MG63 (cell line): ENCODE measurements around the gene DNAJC12. TPM values are rescaled to one million over a fixed set of nuclear protein-coding genes. Genes with fewer than 3 reads are reported as not detected.
"Not testable (repeated sequence)": the region's sequence is repeated elsewhere in the genome, so short reads cannot be mapped to it uniquely, and the experiment has no call there.

Experiments
- DNase-seq: peaks from one replicate; pipeline ENCODE4 v3.0.0-alpha.2; 2020
- H3K27me3 ChIP-seq: fragments of 250-450 bp; sonication (Bioruptor Pico); 2 replicates; pipeline ENCODE4 v1.5.1; 2020; ENCODE audit warnings: mild to moderate bottlenecking, moderate library complexity
- H3K36me3 ChIP-seq: fragments of 250-450 bp; sonication (Bioruptor Pico); 2 replicates; pipeline ENCODE4 v1.5.1; 2020; ENCODE audit warnings: mild to moderate bottlenecking, moderate library complexity
- H3K4me3 ChIP-seq: fragments of 250-450 bp; sonication (Bioruptor Pico); 2 replicates; pipeline ENCODE4 v1.5.1; 2020; ENCODE audit warnings: mild to moderate bottlenecking, moderate library complexity
- H3K9me3 ChIP-seq: fragments of 250-450 bp; sonication (Bioruptor Pico); 2 replicates; pipeline ENCODE4 v1.5.1; 2020; ENCODE audit warnings: mild to moderate bottlenecking, moderate library complexity
- total RNA-seq: library from RNA; depleted of rRNA; stranded (reverse); fragments of >200 nt; shearing (Covaris generic); gene quantifications from 2 replicates; pipeline ENCODE4 v1.2.3, GENCODE V29; 2014; ENCODE audit warnings: low replicate concordance

DNAJC12 gene
- total RNA-seq, 1 experiment from 2014 or later, result 0.69 TPM

DNA sequence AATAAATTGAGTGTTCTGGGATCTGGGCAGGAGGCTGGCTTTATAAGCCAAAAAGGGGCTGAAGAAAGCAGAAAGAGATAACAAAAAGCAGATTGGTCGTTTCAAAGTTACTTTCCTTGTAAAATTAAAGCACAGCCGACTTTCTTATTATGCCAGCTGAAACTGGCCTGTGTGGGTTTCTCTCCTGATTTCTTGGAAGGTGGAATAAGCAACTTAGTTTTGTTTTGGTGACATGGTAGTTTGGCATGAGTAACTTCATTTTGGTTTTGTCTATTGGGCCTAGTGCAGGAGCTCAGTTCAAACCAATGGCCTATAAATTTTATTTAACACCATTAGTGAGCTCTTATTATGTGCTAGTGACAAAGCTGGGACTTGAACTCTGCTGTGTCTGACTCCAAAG is 13.2 kb upstream of the DNAJC12 start:
- Histone ChIP-seq H3K9me3 (no peaks in the 10 kb centered on the region), H3K27me3 (no peaks in the 10 kb centered on the region), H3K4me3 (no peak overlapping the region), H3K36me3 (no peaks in the 10 kb centered on the region)
- DNase-seq, result no peak

DNA sequence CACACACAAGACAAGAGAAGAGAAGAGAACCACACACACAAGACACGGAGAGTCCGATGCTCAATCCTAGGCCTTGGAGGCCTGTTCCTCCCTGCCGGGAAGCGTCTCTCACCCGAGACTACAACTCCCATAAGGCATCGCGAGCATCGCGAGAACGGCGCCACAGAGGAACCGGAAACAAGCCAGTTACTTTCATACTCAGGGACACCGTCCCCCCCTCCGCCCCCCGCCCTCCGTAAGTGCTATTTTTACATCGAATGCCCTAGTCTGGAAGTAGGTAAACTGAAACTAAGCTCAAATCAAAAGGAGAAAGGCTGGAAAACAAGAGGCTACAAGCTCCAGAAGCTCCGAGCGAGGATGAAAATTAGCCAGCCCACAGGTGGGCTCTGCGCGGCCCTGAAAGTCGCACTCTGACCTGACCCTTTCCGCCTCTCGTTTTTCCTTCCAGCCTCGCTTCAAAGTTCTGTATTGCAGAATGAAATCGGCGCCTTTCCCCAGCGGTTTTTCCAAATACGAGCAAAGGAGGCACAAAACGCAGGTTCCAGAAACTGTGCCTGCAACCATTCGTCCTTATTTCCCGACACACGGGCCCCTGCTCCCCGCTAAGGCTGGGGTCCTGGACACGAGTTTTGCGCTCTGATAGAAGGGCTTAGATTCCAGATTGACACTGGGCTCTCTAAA is 11.5 kb upstream of the DNAJC12 start:
- peak; percentile 95 for DNase-seq
- H3K4me3 ChIP-seq, result peak overlapping the region; percentile 69
- H3K36me3 ChIP-seq, result no peaks in the 10 kb centered on the region
- no peaks in the 10 kb centered on the region for H3K9me3 ChIP-seq
- H3K27me3 ChIP-seq, result no peaks in the 10 kb centered on the region

DNA sequence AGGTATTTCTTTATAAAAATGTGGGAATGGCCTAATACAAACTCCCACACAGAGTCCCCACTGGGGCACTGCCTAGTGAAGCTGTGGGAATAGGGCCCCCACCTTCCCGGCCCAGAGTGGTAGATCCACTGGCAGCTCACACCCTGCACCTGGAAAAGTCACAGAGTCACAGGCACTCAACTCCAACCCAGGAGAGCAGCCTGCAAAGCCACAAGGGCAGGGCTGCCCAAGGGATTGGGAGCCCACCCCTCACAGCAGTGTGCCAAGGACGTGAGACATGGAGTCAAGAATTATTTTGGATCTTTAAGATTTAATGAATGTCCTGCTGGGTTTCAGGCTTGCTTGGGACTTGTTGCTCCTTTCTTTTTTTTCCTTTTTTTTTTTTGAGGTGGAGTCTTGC is 5.3 kb upstream of the DNAJC12 start:
- no peak overlapping the region for H3K4me3 ChIP-seq
- no peak for DNase-seq
- 0 out of 2 replicates have a peak, but pooled peaks cover 3% of the 10 kb centered on the region for H3K9me3 ChIP-seq
- no peaks in the 10 kb centered on the region for H3K27me3 ChIP-seq
- H3K36me3 ChIP-seq, result no peaks in the 10 kb centered on the region

DNA sequence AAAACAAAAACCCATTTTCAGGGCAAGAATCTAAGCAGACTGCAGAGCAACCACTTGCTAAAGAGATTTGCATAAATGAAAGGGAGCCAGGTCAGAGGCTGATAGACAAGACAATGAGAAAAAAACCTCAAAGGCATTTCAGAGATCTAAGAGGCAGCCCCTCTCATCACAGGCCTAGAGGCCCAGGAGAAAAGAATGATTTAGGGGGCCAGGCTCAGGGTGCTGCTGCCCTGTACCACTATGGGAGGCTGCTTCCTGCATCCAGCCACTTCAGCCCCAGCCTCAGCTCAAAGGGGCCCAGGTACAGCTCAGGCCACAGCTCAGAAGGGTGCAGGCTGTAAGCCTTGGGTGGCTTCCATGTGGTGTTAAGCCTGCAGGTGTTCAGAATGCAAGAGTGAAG is 3.7 kb upstream of the DNAJC12 start:
- Histone ChIP-seq H3K27me3 (no peaks in the 10 kb centered on the region), H3K36me3 (no peaks in the 10 kb centered on the region), H3K4me3 (no peak overlapping the region), H3K9me3 (0 out of 2 replicates have a peak, but pooled peaks cover 3% of the 10 kb centered on the region)
- no peak for DNase-seq

DNA sequence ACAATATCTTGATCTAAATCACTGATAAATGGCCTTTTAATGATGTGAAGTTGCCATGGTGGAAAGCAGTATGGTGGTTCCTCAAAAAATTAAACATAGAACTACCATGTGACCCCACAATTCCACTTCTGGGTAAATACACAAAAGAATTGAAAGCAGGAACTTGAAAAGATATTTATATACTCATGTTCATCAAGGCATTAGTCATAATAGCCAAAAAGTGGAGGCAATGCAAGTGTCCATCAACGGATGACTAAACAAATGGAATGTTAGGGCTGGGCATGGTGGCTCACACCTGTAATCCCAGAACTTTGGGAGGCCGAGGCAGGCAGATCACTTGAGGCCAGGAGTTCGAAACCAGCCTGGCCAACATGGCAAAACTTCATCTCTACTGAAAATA is 2.0 kb upstream of the DNAJC12 start:
- Histone ChIP-seq H3K9me3 (0 out of 2 replicates have a peak, but pooled peaks cover 3% of the 10 kb centered on the region), H3K27me3 (no peaks in the 10 kb centered on the region), H3K4me3 (no peak overlapping the region), H3K36me3 (no peaks in the 10 kb centered on the region)
- peak; percentile 14 for DNase-seq

DNA sequence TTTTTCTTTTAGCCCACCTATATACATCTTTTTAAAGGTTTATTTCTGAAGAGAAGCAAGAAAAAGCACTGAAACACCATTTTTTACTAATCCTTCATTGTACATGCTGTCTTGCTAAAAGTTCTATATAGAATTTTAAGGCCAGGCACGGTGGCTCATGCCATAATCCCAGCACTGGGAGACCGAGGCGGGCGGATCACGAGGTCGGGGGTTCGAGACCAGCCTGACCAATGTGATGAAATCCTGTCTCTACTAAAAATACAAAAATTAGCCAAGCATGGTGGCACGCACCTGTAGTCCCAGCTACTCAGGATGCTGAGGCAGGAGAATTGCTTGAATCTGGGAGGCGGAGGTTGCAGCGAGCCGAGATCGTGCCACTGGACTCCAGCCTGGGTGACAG is 1.5 kb upstream of the DNAJC12 start:
- DNase-seq, H3K27me3 ChIP-seq, H3K36me3 ChIP-seq, H3K9me3 ChIP-seq, H3K4me3 ChIP-seq: not testable (repeated sequence)

DNA sequence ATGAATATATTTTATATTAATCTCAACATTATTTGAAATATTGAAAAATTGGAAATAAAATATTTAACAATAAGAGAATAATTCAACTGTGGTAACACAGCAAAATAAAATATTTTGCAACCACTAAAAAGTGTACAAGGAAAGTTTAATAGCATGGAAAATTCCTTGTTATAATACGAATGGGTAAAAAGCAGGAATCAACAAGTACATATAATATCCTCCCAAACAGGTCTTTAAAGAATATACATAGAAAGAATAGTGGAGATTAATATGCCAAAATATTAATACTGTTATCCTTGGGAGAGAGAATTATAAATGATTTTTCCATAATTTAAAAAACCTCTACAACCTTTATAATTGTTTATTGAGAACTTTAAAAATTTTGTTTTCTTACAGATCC is 1.0 kb downstream of the DNAJC12 start:
- no peaks in the 10 kb centered on the region for H3K36me3 ChIP-seq
- no peaks in the 10 kb centered on the region for H3K27me3 ChIP-seq
- DNase-seq, result no peak
- 0 out of 2 replicates have a peak, but pooled peaks cover 3% of the 10 kb centered on the region for H3K9me3 ChIP-seq
- no peak overlapping the region for H3K4me3 ChIP-seq

DNA sequence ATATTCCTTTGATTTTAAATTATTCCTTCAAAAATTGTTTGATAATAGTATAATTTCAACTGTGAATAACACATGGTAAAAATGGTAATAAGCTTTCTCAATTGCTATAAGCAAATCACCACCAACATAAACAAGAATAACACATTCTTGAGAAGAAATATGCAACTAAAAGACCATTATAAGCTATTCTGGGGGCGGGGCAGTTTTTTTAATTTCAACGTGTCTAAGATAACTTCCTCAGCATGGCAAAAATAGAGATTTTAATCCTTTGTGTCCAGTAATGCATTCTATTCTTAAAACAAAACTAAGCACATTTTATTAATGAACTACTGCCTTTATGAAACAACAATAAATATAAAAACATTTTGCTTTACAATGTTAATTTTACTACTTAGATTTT is 1.5 kb downstream of the DNAJC12 start:
- DNase-seq, result no peak
- no peak overlapping the region for H3K4me3 ChIP-seq

DNA sequence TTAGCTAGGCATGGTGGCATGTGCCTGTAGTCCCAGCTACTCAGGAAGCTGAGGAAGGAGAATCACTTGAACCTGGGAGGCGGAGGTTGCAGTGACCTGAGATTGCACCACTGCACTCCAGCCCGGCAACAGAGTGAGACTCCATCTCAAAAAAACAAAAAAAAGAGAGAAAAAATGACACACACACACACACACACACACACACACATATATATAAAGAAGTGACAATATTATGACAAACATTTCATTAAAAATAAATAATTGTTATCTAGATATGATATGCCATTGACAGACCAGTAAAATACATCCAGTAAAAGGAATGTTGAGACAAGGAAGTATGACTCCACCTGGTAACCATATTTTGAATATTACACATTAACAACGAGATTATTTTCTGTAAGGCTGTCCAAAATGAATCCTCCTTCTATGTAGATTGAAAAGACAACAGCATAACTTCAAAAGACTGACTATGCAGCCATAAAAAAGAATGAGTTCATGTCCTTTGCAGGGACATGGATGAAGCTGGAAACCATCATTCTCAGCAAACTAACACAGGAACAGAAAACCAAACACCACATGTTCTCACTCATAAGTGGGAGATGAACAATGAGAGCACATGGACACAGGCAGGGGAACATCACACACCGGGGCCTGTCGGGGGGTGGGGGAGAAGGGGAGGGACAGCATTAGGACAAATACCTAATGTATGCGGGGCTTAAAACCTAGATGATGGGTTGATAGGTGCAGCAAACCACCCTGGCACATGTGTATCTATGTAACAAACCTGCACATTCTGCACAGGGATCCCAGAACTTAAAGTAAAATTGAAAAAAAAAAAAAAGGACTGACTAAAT is 2.2 kb downstream of the DNAJC12 start:
- not testable (repeated sequence) for H3K36me3 ChIP-seq, DNase-seq, H3K9me3 ChIP-seq, H3K27me3 ChIP-seq, H3K4me3 ChIP-seq

More for the DNA sequence above, 1.5 kb downstream of the DNAJC12 start:
- Histone ChIP-seq H3K9me3 (0 out of 2 replicates have a peak, but pooled peaks cover 3% of the 10 kb centered on the region), H3K36me3 (no peaks in the 10 kb centered on the region), H3K27me3 (no peaks in the 10 kb centered on the region)

DNA sequence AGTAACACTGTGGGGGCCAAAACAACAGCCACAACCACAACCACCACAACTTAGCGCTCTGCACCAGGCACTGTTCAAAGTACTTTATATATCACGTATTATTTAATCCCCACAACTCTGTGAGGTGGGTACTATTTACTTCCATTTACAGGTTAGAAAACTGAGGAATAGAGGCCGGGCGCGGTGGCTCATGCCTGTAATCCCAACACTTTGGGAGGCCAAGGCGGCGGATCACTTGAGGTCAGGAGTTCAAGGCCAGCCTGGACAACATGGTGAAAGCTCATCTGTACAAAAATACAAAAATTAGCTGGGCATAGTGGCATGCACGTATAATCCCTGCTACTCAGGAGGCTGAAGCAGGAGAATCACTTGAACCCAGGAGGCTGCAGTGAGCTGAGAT is 3.6 kb downstream of the DNAJC12 start:
- DNase-seq, result no peak
- Histone ChIP-seq H3K4me3 (no peak overlapping the region), H3K27me3 (no peaks in the 10 kb centered on the region), H3K9me3 (no peaks in the 10 kb centered on the region), H3K36me3 (no peaks in the 10 kb centered on the region)

DNA sequence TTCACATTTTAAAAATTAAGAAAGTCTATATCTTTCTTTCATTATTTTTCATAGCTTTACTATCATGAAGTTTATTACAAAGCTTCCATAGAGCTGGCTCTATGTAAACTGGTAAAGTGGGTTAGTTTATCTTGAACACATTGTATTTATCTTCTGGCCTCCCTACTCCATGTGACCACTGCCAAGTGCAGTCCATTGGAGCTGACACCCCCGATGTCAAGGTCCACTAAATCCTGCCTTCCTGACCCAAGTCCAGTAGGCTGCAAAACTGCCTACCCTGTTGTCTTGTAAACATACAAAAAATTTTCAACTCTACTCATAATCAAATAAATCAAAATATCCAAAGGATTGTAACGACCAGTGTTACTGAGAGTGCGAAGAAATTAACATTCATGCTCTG is 10.2 kb downstream of the DNAJC12 start:
- Histone ChIP-seq H3K27me3 (no peaks in the 10 kb centered on the region), H3K4me3 (no peak overlapping the region), H3K36me3 (no peaks in the 10 kb centered on the region), H3K9me3 (no peaks in the 10 kb centered on the region)
- no peak for DNase-seq

DNA sequence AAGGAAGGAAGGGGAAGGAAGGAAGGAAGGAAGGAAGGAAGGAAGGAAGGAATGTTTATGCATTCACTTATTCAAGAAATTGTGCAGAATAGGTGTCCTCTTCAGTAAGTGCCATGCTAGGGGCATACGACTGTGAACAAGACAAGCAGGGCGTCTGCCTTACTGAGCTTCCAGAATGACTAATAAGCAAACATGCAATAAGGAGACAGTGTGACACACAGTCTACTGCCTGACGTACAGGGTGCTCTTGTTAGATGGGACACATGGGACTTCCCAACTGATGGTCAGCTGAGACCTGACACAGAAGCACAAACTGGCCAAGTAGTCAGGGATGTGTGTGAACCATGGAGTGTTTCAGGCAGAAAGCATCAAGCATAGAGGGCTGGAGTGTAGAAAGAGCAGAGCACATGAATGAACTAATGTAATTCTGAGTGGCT is 18.2 kb downstream of the DNAJC12 start:
- H3K36me3 ChIP-seq, result no peaks in the 10 kb centered on the region
- no peaks in the 10 kb centered on the region for H3K27me3 ChIP-seq
- no peak for DNase-seq
- H3K4me3 ChIP-seq, result no peak overlapping the region
- H3K9me3 ChIP-seq, result no peaks in the 10 kb centered on the region

DNA sequence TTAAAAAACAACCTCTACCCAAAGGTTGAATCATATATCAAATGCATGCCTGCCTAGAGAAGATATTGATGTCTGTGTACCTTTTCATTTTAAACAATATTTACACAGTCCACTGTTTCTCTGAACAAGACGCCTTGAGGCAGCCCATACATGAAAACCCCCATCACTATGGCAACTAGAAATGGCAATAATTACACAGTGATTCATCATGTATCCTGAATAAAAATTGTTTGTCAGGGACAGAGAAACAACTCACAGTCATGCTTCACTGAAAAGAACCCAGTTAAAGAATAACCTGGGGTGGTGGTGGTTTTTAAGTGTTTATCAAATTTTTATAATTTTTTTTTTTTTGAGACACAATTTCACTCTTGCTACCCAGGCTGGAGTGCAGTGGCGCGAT is 19.7 kb downstream of the DNAJC12 start:
- H3K4me3 ChIP-seq, result no peak overlapping the region
- no peaks in the 10 kb centered on the region; the same call in 1 of the 2 replicates for H3K9me3 ChIP-seq
- no peaks in the 10 kb centered on the region for H3K36me3 ChIP-seq
- no peaks in the 10 kb centered on the region for H3K27me3 ChIP-seq
- no peak for DNase-seq

DNA sequence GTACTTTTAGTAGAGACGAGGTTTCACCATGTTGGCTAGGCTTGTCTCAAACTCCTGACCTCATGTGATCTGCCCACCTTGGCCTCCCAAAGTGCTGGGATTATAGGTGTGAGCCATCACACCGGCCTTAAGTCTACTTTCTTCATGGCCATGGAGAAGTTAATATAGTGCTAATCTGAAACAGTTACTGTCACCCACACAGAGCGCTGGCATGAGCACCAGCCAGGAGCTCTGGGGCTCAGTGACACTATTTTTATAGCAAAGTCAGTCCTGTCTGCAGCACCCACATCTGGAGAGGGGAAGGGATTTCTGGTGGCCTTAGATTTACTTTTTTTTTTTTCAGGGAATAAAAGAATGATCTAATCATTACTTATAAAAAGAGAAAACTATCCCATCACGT is 21.3 kb downstream of the DNAJC12 start:
- no peak overlapping the region for H3K4me3 ChIP-seq

DNA sequence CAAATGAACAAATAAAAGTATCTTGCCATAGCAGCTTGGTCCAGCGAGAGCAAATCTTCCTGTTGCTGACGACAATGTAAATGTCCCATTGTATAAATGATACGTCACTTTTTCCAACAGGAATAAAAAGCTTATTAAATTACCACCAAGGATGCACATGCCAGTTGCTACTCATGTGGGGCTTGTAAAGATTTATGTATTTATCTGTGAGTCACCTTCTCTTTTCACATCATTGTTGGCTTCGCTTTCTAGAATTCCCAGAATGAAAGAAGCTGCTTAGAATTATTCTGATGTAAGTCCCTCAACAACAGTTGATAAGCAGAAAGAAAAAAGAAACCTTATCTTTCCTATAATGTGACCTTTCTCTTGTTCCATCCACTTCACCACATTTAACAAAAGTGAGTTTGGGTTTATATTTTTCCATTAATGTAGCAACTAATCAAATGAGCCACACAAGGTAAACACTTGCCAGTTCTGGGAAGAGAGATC is 22.4 kb downstream of the DNAJC12 start:
- Histone ChIP-seq H3K27me3 (no peaks in the 10 kb centered on the region), H3K36me3 (no peaks in the 10 kb centered on the region), H3K4me3 (no peak overlapping the region), H3K9me3 (no peaks in the 10 kb centered on the region; the same call in 1 of the 2 replicates)
- peak; percentile 28 for DNase-seq

More for the DNA sequence above, 21.3 kb downstream of the DNAJC12 start:
- Histone ChIP-seq H3K36me3 (no peaks in the 10 kb centered on the region), H3K9me3 (no peaks in the 10 kb centered on the region; the same call in 1 of the 2 replicates), H3K27me3 (no peaks in the 10 kb centered on the region)
- DNase-seq, result no peak

DNA sequence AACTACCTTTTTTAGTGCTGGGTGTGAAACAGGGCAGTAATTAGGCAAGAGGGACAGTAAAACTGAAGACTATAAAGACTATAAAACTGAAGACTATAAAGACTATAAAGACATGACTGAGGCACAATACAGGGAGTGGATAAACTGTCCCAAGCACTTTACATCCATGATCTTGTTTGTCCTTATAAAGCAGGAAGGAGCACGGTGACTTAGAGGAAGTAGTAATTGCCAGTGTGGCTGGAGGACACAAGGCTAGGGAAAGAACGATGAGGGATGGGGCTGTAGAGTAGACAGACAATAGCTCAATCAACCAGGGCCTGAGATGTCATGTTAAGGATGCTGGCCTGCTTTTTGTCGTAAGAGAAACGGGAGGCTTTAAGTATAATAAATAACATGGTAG is 26.0 kb downstream of the DNAJC12 start:
- Histone ChIP-seq H3K36me3 (no peaks in the 10 kb centered on the region), H3K9me3 (no peaks in the 10 kb centered on the region; the same call in 1 of the 2 replicates), H3K27me3 (no peaks in the 10 kb centered on the region), H3K4me3 (no peak overlapping the region)
- DNase-seq, result no peak

DNA sequence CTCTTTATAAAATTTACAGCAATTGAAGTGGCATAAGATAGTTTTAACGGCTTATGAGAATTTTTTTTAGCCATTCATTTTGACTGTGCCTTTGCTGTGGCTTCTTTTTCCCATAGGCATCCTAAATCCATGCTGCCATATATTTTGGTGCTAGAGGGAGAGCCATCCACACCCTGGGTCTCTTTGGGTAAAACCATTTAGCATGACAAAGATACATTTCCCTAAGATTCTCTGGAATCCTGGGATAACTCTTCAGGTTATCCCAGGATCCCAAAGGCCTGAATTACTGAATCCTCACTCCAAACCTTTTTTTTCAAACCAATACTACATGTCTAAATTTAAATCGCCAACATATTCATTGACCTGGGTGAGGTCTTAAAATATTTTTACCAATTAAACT is 28.9 kb downstream of the DNAJC12 start:
- Histone ChIP-seq H3K36me3 (no peaks in the 10 kb centered on the region), H3K9me3 (no peaks in the 10 kb centered on the region; the same call in 1 of the 2 replicates), H3K27me3 (no peaks in the 10 kb centered on the region), H3K4me3 (no peak overlapping the region)
- DNase-seq, result no peak
